K562 (cell line): ENCODE data around the gene ERCC1. TPM values are rescaled to one million over a fixed set of nuclear protein-coding genes. Genes with fewer than 3 reads are reported as not detected.

Experiments
- CHD4 ChIP-seq: fragments of 200-600 bp; sonication (generic); IDR thresholded peaks from 3 replicates; pipeline ENCODE4 v1.6.1; 2012; ENCODE audit warnings: low read depth, mild to moderate bottlenecking, mixed read lengths, low read length, inconsistent platforms; ENCODE audit not compliant: insufficient read depth, insufficient replicate concordance, poor library complexity, severe bottlenecking
- HEY1 ChIP-seq: fragments of 250-450 bp; sonication (Bioruptor Pico); IDR thresholded peaks from 2 replicates; pipeline ENCODE4 v1.5.0; 2020; ENCODE audit warnings: mild to moderate bottlenecking, moderate library complexity, borderline replicate concordance
- IRF2 ChIP-seq: sonication (generic); formaldehyde crosslinking; IDR thresholded peaks from 2 replicates; pipeline ENCODE4 v1.8.1; 2022; ENCODE audit warnings: mild to moderate bottlenecking, missing genetic modification reagents
- NR4A1 ChIP-seq, 2 experiments: fragments of 250-450 bp in 1 of 2; fragments of 450-650 bp in 1 of 2; sonication (Bioruptor Pico) in 1 of 2; IDR thresholded peaks; 2 replicates each; pipeline versions ENCODE4 v1.4.0 to v1.6.1; 2016 to 2020; ENCODE audit warnings: mild to moderate bottlenecking in 2 of 2, missing compliant biosample characterization in 1 of 2, missing genetic modification characterization in 1 of 2, moderate library complexity in 1 of 2
- PRMT5 ChIP-seq: sonication (generic); formaldehyde crosslinking; IDR thresholded peaks from 2 replicates; pipeline ENCODE4 v1.5.0; 2020; ENCODE audit warnings: missing genetic modification reagents
- RB1 ChIP-seq: fragments of 450-650 bp; IDR thresholded peaks from 2 replicates; pipeline ENCODE4 v1.6.1; 2017; ENCODE audit warnings: low read depth, mild to moderate bottlenecking
- TEAD1 ChIP-seq, 2 experiments: fragments of 450-650 bp in 1 of 2; sonication (generic) in 1 of 2; formaldehyde crosslinking; IDR thresholded peaks; 2 replicates each; pipeline versions ENCODE4 v1.4.0 to v1.8.0; 2020 to 2022; ENCODE audit warnings: mild to moderate bottlenecking in 2 of 2, missing genetic modification reagents in 1 of 2
- ZNF324 ChIP-seq: fragments of 250-450 bp; sonication (Bioruptor Pico); IDR thresholded peaks from 2 replicates; pipeline ENCODE4 v1.4.0; 2020; ENCODE audit warnings: mild to moderate bottlenecking
- polyA plus RNA-seq, 8 experiments: library from polyadenylated mRNA; depleted of rRNA in 4 of 8; stranded (reverse) in 5 of 8; unstranded in 3 of 8; fragments of >200 nt; fragmentation: Nextera tagmentation in 2 of 8; fragmentation: Illumina TruSeq in 1 of 8; extraction: Ambion mirVana in 2 of 8; extraction: Trizol in 1 of 8; gene quantifications; 2 replicates each; pipeline versions ENCODE4 v1.2.1 to v1.2.3, GENCODE V29; 2011 to 2014; ENCODE audit warnings: inconsistent platforms in 1 of 8, missing spikeins in 1 of 8
- total RNA-seq, 7 experiments: library from RNA; depleted of rRNA in 6 of 7; stranded (reverse); fragments of >200 nt in 6 of 7; fragmentation: Illumina TruSeq in 2 of 7; extraction: Trizol in 2 of 7; gene quantifications; 2 replicates each; pipeline versions ENCODE4 v1.2.1 to v1.2.3, GENCODE V29; 2011 to 2021; ENCODE audit warnings: low replicate concordance in 1 of 7
- TF ChIP-seq, protein P1 (sequence below): fragments of 450-650 bp; IDR thresholded peaks from 2 replicates; pipeline ENCODE4 v1.6.1; 2017; ENCODE audit warnings: antibody characterized with exemption, mild to moderate bottlenecking
- TF ChIP-seq, protein P2 (sequence below), 2 experiments: fragments of 450-650 bp in 1 of 2; sonication (generic) in 1 of 2; formaldehyde crosslinking in 1 of 2; IDR thresholded peaks; 2 replicates each; pipeline versions ENCODE4 v1.7.1 to v1.9.0; 2016 to 2022; ENCODE audit warnings: inconsistent platforms in 1 of 2, mild to moderate bottlenecking in 1 of 2, missing genetic modification reagents in 1 of 2
- TF ChIP-seq, protein P3 (sequence below): sonication (generic); formaldehyde crosslinking; IDR thresholded peaks from 2 replicates; pipeline ENCODE4 v1.9.0; 2022; ENCODE audit warnings: mild to moderate bottlenecking, missing genetic modification reagents

ERCC1 gene
- total and polyA plus RNA-seq, 9 of the 15 experiments (the other 6 are each of a cell fraction or from before 2014, with no cell fraction given), result 9.3 to 92.6 (median 60.0) TPM

DNA sequence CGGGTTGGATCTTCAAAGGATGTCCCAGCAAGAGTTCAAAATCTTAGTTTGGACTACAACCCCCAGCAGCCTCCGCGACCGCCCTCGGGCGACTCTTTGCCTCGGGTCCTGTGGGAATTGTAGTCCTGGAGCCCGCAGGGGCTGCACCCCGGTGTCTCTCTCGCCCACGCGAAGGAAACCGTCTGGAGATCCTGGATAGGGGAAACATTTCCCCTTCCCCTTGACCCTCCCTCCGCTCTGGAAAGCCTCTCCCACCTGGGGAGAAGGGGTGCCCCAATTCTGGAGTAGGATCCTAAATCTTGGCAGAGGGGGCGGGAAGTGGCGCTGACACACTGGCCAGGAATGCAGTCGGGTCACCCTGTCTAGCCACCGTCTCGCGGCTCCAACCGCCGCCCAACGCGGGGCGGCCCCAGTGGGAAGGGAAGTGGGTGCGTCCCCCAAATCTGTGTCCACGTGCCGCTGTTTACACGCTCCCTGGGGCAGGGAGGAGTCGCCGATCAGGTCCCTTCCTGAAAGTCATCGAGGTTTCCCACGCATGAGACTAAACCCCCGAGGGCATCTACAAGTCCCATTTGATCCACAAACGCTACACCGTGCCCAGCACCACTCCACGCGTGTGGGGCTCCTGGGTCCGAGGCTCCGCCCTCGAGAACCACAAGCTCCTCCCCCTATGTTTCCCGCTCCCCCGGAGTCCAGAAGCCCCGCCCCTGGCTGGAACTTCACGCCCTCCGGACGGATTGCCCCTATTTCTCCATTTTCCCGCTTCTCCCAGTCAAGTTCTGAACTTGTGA is 18.1 kb downstream of the ERCC1 start (continued):
- TF ChIP-seq, protein P1, sequence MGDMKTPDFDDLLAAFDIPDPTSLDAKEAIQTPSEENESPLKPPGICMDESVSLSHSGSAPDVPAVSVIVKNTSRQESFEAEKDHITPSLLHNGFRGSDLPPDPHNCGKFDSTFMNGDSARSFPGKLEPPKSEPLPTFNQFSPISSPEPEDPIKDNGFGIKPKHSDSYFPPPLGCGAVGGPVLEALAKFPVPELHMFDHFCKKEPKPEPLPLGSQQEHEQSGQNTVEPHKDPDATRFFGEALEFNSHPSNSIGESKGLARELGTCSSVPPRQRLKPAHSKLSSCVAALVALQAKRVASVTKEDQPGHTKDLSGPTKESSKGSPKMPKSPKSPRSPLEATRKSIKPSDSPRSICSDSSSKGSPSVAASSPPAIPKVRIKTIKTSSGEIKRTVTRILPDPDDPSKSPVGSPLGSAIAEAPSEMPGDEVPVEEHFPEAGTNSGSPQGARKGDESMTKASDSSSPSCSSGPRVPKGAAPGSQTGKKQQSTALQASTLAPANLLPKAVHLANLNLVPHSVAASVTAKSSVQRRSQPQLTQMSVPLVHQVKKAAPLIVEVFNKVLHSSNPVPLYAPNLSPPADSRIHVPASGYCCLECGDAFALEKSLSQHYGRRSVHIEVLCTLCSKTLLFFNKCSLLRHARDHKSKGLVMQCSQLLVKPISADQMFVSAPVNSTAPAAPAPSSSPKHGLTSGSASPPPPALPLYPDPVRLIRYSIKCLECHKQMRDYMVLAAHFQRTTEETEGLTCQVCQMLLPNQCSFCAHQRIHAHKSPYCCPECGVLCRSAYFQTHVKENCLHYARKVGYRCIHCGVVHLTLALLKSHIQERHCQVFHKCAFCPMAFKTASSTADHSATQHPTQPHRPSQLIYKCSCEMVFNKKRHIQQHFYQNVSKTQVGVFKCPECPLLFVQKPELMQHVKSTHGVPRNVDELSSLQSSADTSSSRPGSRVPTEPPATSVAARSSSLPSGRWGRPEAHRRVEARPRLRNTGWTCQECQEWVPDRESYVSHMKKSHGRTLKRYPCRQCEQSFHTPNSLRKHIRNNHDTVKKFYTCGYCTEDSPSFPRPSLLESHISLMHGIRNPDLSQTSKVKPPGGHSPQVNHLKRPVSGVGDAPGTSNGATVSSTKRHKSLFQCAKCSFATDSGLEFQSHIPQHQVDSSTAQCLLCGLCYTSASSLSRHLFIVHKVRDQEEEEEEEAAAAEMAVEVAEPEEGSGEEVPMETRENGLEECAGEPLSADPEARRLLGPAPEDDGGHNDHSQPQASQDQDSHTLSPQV, result peak; percentile 92
- TF ChIP-seq NR4A1 (CRISPR knock-in tag; IDR thresholded peaks at IDR 0.05) (peak; percentile 49; the same call in 1 of the 2 replicates), NR4A1 (tag; IDR thresholded peaks at IDR 0.05) (no peak; the same call in 1 of the 2 replicates), CHD4 (peak; percentile 25), RB1 (peak; percentile 64), TEAD1 (CRISPR knock-in tag; IDR thresholded peaks at IDR 0.05) (peak; percentile 85 to 99), ZNF324 (CRISPR knock-in tag) (no peak), PRMT5 (no peak), IRF2 (CRISPR knock-in tag) (no peak), HEY1 (CRISPR knock-in tag) (peak; percentile 1; the same call in 1 of the 2 replicates)
- TF ChIP-seq, protein P2, sequence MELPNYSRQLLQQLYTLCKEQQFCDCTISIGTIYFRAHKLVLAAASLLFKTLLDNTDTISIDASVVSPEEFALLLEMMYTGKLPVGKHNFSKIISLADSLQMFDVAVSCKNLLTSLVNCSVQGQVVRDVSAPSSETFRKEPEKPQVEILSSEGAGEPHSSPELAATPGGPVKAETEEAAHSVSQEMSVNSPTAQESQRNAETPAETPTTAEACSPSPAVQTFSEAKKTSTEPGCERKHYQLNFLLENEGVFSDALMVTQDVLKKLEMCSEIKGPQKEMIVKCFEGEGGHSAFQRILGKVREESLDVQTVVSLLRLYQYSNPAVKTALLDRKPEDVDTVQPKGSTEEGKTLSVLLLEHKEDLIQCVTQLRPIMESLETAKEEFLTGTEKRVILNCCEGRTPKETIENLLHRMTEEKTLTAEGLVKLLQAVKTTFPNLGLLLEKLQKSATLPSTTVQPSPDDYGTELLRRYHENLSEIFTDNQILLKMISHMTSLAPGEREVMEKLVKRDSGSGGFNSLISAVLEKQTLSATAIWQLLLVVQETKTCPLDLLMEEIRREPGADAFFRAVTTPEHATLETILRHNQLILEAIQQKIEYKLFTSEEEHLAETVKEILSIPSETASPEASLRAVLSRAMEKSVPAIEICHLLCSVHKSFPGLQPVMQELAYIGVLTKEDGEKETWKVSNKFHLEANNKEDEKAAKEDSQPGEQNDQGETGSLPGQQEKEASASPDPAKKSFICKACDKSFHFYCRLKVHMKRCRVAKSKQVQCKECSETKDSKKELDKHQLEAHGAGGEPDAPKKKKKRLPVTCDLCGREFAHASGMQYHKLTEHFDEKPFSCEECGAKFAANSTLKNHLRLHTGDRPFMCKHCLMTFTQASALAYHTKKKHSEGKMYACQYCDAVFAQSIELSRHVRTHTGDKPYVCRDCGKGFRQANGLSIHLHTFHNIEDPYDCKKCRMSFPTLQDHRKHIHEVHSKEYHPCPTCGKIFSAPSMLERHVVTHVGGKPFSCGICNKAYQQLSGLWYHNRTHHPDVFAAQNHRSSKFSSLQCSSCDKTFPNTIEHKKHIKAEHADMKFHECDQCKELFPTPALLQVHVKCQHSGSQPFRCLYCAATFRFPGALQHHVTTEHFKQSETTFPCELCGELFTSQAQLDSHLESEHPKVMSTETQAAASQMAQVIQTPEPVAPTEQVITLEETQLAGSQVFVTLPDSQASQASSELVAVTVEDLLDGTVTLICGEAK (IDR thresholded peaks at IDR 0.05), result no peak
- TF ChIP-seq, protein P2 (CRISPR knock-in tag; IDR thresholded peaks at IDR 0.05), result no peak
- TF ChIP-seq, protein P3, sequence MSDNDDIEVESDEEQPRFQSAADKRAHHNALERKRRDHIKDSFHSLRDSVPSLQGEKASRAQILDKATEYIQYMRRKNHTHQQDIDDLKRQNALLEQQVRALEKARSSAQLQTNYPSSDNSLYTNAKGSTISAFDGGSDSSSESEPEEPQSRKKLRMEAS (CRISPR knock-in tag), result peak; percentile 82
